ENCODE results near the gene CTNNBIP1.

CTNNBIP1 gene

DNA sequence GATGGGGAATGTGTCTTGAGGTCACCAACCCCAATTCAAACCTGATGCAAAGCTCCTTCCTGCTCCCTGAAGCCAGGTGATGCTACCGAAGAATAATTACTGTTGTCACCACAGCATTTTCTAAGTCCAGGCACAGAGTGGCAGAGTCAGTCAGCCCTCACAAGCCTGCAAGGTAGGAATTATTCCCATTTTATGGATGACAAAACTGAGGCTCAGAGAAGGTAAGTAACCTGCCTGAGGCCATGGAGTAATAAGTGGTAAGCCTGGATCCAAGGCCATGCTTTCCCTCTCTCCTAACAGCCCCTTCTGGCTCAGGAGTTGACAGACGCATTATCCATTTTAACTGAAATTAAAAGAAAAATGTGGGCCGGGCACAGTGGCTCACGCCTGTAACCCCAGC lies 23.0 kb downstream of the CTNNBIP1 start:
- in situ Hi-C loops (cut with MboI; ENCODE audit: low pct_unique_long_range_greater_than_20kb, low sequenced_read_pairs, unreplicated experiment): no loop called here
- TF ChIP-seq, protein P1, sequence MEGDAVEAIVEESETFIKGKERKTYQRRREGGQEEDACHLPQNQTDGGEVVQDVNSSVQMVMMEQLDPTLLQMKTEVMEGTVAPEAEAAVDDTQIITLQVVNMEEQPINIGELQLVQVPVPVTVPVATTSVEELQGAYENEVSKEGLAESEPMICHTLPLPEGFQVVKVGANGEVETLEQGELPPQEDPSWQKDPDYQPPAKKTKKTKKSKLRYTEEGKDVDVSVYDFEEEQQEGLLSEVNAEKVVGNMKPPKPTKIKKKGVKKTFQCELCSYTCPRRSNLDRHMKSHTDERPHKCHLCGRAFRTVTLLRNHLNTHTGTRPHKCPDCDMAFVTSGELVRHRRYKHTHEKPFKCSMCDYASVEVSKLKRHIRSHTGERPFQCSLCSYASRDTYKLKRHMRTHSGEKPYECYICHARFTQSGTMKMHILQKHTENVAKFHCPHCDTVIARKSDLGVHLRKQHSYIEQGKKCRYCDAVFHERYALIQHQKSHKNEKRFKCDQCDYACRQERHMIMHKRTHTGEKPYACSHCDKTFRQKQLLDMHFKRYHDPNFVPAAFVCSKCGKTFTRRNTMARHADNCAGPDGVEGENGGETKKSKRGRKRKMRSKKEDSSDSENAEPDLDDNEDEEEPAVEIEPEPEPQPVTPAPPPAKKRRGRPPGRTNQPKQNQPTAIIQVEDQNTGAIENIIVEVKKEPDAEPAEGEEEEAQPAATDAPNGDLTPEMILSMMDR (IDR thresholded peaks at IDR 0.05; ENCODE audit: extremely low read depth, insufficient read depth, missing control alignments): no peak
- no peak for DNase-seq (ENCODE audit: low spot score)

DNA sequence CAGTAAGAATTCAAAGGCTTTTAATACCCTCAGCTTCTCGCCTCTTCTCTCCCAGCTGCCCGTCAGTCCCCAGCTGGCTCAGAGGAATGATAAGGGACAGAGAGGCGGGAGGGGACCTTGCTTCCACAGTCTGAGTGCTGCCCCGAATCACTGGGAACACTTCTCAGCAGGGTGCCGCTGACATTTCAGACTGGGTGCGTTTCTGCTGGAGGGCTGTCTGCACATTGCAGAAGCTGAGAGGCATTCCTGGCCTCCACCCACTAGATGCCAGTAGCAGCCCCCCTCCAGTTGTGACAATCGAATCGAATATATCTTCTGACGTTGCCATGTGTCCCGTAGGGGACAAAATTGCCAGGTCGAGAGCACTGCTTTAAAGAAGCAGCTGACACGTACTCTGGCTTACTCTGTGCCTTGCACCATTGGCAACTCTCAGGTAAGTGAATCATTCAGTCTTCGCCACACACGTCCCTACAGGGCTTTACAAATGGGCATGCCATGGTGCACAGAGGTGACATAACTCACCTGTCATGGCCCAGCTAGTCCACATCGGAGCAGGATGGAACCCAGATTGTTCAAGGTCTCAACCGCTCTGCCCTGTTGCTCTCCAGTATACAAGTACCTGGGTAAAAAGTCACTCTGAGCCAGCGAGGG lies 23.9 kb downstream of the CTNNBIP1 start:
- in situ Hi-C loops (cut with MboI; ENCODE audit: low pct_unique_long_range_greater_than_20kb, low sequenced_read_pairs, unreplicated experiment): no loop called here
- no peak for DNase-seq (ENCODE audit: low spot score)
- TF ChIP-seq, protein P1 (IDR thresholded peaks at IDR 0.05; ENCODE audit: extremely low read depth, insufficient read depth, missing control alignments): no peak

DNA sequence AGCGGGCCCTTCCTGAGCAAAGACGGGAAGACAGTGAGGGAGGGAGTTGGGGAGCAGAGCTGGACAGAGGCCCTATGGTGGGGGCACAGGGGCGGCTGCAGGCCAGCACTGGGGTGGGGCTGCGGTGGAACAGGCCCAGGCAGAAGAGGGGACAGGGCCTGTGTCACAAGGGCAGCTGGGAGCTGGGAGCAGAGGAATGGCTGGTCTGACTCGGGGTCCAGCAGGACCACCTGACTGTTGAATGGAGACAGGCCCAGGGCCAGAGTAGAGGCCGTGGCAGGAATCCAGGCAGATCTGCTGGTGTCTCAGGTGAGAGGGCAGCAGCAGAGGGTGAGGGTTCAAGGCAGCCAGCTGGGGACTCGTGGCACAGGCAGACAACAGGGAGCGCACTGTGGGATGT lies 25.3 kb downstream of the CTNNBIP1 start:
- DNase-seq (ENCODE audit: low spot score): no peak
- TF ChIP-seq, protein P1 (IDR thresholded peaks at IDR 0.05; ENCODE audit: extremely low read depth, insufficient read depth, missing control alignments): no peak
- in situ Hi-C loops (cut with MboI; ENCODE audit: low pct_unique_long_range_greater_than_20kb, low sequenced_read_pairs, unreplicated experiment): no loop called here

DNA sequence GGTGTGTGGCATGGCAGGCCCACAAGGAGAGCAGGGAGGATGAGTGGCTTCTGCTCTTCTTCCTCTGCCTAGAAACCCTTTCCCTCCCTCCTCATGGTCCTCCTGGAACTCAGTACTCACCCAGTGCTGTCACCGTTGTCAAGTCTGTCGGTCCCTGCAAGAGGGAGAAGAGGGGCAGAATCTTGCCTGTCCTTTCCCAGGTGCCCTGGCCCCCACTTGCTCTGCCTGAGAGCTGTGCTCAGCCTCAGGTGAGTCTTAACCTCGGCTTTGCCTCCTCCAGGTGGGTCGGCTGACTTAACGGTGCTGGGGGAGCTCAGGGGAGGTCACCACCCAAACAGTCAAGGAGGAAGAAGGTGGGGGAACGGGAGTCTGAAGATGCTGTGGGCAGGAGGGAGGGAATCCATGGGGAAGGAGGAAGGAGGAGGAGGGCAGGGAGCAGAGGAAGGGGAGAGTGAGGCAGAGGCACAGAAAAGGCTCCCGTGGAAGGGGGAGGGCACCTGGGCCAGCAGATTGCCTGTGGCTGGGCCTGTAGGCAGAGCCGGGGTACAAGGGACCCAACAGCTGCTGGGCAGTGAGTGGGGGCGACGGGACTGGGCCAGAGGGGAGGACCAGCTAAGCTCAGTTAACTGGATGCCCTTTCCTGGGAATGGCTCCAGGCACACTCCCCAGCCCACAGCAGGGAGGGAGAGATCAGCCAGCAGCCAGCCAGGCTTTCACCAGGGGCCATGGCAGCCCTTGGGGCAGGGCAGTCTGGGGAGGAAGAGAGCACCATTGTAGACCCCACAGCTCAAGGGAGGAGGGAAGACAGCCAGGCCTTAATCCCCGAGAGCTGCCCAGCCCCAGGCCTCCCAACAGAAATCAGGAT lies 26.3 kb downstream of the CTNNBIP1 start:
- TF ChIP-seq, protein P1 (IDR thresholded peaks at IDR 0.05; ENCODE audit: extremely low read depth, insufficient read depth, missing control alignments): no peak
- in situ Hi-C loops (cut with MboI; ENCODE audit: low pct_unique_long_range_greater_than_20kb, low sequenced_read_pairs, unreplicated experiment): no loop called here

DNA sequence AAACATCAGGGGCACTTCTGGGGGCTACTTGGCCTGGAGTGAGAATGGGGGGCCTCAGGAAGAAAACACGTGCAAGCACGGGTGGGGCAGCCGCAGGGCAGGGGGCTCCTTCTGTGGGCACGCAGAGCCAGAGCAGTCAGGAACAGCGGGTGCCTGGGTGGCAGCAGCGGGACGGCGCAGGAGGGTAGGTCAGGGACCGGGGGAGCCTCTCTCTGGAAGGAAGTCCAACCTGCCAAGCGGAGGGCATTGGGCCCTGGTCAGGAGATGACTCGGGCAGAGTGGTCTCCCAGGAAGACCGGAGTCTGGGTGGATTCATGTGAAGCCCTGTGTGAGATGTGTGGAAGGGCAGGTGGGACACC lies 27.1 kb downstream of the CTNNBIP1 start:
- DNase-seq (ENCODE audit: low spot score): no peak
- in situ Hi-C loops (cut with MboI; ENCODE audit: low pct_unique_long_range_greater_than_20kb, low sequenced_read_pairs, unreplicated experiment): no loop called here
- TF ChIP-seq, protein P1 (IDR thresholded peaks at IDR 0.05; ENCODE audit: extremely low read depth, insufficient read depth, missing control alignments): no peak

More for the DNA sequence above, 26.3 kb downstream of the CTNNBIP1 start:
- DNase-seq (ENCODE audit: low spot score): no peak

DNA sequence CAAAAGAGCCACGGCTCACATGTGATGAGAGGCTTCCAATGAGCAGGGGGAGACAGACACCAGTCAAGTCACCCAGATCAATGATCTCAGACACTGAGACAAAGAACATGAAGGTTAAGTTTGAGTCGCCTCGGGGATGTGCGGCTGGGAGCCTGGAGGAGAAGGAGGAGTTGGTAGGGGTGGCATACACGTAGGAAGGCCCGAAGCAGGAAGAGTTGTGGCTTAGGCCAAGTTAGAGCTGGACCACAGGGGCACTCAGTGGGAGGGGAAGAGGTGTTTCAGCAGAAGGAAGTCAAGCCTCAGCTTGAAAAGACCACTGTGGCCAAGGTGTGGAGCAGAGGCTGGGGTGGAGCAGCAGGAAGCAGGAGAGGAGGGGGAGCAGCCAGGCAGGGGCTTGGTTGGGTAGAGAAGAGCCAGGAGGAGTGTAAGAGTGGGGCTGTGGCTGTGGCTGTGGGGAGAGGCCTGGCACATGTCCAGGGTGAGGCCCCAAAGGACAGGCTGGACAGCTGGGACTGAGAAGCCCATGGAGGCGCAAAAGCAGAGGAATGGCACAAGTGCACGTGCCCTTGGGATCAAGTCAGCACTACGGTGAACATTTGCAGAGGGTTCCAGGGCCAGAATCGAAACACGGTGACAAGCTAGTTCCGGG lies 27.6 kb downstream of the CTNNBIP1 start:
- no peak for DNase-seq (ENCODE audit: low spot score)
- TF ChIP-seq, protein P1 (IDR thresholded peaks at IDR 0.05; ENCODE audit: extremely low read depth, insufficient read depth, missing control alignments): no peak
- in situ Hi-C loops (cut with MboI; ENCODE audit: low pct_unique_long_range_greater_than_20kb, low sequenced_read_pairs, unreplicated experiment): no loop called here
